HG02763 (cell line): ENCODE data around the gene WFDC12.

Experiments used
- ATAC-seq: cut with Tn5 transposase; IDR thresholded peaks from one replicate; pipeline ENCODE4 v1.9.1; 2021; ENCODE audit warnings: mild to moderate bottlenecking, moderate library complexity; ENCODE audit not compliant: unreplicated experiment

WFDC12 gene

DNA sequence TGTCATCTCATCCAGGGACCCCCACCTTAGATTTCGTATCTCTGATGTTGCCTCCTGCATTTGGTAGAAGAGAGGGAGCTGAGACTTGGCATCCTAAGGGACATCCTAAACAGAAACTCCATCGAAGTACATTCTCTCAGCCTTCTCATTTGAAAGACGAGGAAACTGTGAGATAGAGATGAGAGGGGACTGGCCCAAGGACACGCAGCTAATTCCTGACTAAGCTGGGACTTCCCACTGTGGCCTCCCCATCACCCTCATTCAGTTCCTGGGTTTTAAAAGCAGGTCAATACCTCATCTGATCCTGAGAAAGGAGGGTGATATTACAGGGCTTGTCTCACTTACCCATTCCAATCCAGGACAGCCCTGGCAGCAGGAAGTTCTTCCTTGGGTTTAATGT lies 8.4 kb downstream of the WFDC12 start:
- no peak for ATAC-seq

- no peak for ATAC-seq
Observed at GRCh38 chr20:45115386-45115774, 8.9 kb downstream of the WFDC12 start.

GRCh38 chr20:45114465-45115385 lies 9.5 kb downstream of the WFDC12 start, which contains the start of gene WFDC5:
Gene WFDC5, minus strand, starts transcription at chr20:45115174. Its CDS starts 91 bp downstream, at chr20:45115083.
- ATAC-seq, result no peak

GRCh38 chr20:45113865-45114264 lies 10.4 kb downstream of the WFDC12 start:
- ATAC-seq, result no peak

GRCh38 chr20:45112754-45113153 lies 11.5 kb downstream of the WFDC12 start:
- ATAC-seq, result no peak

DNA sequence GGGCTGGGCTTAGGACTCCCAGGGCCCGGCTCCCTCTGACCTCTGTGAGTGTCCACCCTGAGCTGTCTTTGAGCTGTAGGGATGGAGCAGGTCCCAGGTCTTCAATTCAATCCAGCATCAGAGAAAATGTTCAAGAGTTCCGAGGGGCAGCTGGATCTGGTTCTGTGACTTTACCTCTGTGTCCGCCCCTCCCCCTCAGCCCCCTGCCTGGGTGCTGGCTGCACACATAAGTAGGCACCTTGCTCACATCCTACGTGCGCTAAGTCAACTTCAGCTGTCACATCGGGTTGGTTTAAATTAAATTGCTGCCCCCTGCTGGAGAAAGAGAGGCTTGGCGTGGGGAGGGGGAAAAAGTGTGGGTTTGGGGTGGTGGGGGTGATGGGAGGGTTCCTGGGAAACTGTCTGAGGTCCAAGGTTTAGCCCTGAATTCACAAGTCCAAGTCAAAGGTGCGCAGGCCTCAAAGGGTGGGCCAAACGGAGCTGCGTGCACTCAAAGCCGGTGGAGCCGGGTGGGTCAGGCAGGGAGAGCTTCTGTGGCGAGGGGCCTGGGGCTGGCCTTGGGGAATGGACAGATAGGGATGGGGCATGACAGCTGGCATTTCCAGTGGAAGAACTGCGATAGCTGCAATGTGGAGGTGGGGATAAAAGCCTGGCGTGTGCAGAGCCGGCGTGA lies 12.3 kb downstream of the WFDC12 start:
- no peak for ATAC-seq

DNA sequence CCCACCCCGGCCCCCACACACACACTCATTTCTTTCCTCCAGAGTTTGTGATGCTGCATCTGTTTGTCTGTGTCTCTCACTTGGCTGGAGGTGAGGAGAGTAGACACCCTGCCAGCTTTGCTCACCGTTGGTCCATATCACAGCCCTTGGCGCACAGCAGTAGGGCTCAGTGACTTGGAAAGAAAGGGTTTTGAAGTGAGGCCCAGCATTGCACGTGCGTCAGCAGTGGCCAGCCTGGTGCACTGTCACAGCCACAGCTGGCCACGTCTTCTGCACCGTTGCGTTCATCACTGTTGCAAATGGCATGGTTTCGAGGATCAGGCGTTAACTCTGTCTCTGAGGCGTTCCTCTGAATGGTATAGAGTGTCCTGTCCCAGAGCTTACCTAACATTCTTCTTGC lies 13.0 kb downstream of the WFDC12 start:
- ATAC-seq, result no peak

DNA sequence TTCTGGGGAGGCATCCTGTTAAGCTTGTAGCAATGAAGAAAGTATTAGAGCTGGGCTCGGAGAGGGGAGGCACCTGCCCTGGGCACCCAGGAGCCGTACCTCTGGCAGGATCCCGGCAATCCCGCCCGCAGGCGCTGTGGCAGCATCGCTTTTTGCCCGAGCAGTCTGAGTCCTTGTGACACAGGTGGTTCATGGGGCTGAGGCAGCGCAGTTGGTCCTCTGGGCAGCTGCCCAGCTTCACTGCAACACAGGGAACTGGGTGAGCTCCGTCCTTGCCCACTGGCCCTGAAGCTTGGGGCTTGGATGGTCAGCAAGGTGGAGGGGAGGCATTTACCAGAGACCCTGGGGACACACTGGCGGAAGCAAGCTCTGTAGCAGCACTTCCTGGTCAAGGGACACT lies 14.0 kb downstream of the WFDC12 start:
- no peak for ATAC-seq

DNA sequence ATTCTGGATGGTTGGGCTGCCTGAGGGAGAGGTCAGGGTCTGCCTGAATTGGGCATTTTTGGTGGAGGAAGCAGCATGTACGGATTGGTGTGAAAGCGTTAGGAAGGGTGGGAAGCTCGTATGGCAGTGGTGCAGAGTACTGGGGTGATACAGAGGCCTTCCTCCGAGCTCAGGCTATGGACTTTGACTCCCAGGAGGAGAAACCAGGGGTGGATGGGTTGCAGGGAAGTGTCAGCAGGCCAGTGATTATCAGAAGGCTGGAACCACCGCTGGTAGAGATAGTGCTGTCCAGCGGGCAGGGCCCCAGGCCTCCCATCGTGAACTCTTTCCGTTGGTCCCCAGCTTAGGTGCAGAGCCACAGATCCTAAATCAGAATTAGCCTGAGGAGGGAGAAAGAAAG lies 14.6 kb downstream of the WFDC12 start:
- ATAC-seq, result no peak

- ATAC-seq, result no peak
Observed at GRCh38 chr20:45105317-45105716, 18.9 kb downstream of the WFDC12 start.

DNA sequence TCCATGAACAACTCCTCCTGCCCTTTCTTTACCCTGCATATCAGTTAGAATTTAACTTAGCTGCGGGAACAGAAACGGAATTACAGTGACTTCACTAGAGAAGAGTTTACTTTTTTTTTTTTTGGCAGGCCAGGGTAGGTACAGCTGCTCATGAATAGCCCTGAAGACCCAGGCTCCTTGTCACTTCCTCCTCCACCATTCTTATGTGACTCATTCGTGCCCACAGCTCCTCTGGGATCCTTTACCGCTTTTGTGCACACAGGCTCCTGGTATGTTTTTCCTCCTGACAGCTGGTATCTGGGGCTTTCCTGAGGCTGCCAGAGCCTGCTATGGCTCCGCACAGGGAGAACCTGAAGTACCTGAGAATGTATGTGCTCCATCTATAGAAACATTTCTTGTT lies 19.5 kb downstream of the WFDC12 start:
- no peak for ATAC-seq

- ATAC-seq, result no peak
Observed at GRCh38 chr20:45103072-45103471, 21.2 kb downstream of the WFDC12 start.

GRCh38 chr20:45101333-45101850 lies 22.9 kb downstream of the WFDC12 start:
- no peak for ATAC-seq

GRCh38 chr20:45100563-45101245 lies 23.6 kb downstream of the WFDC12 start, which contains the start of gene KCNS1:
Gene KCNS1, minus strand, starts transcription at chr20:45101127. Its CDS starts 1,891 bp downstream, at chr20:45099236.
- no peak for ATAC-seq

DNA sequence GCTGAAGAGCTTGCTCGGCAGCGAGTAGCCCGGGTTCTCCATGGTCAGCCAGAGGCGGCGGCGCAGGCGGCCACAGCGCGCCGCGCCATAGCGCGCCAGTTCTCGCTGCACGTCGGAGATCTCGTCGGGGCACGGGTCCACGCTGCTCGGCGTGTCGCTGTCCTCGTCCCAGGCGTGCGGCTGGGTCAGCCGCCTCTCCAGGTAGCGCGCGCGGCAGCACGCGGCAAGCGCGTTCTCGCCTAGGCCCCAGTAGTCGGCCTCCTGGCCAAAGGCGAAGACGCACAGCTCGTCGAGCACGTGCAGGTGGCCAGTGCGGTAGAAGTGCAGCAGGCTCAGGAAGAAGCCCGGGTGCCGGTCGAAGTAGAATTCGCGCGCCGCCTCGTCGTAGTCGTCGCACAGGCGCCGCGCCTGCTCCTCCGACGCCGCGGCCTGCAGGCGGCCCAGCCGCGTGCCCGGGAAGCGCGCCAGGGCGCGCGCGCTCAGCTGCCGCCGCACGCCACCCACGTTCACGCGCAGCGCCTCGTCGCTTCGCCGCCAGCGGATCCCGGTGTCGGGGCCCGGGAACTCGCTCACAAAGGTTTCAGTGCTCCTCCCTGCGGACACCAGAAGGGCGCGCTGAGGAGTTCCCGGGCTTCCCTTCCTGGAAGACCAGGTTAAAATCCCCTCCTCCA lies 26.0 kb downstream of the WFDC12 start:
- ATAC-seq, result no peak

GRCh38 chr20:45097485-45098102 lies 26.7 kb downstream of the WFDC12 start:
- ATAC-seq, result no peak

- ATAC-seq, result no peak
Observed at GRCh38 chr20:45096781-45097180, 27.5 kb downstream of the WFDC12 start.

GRCh38 chr20:45095805-45096238 lies 28.4 kb downstream of the WFDC12 start:
- no peak for ATAC-seq

DNA sequence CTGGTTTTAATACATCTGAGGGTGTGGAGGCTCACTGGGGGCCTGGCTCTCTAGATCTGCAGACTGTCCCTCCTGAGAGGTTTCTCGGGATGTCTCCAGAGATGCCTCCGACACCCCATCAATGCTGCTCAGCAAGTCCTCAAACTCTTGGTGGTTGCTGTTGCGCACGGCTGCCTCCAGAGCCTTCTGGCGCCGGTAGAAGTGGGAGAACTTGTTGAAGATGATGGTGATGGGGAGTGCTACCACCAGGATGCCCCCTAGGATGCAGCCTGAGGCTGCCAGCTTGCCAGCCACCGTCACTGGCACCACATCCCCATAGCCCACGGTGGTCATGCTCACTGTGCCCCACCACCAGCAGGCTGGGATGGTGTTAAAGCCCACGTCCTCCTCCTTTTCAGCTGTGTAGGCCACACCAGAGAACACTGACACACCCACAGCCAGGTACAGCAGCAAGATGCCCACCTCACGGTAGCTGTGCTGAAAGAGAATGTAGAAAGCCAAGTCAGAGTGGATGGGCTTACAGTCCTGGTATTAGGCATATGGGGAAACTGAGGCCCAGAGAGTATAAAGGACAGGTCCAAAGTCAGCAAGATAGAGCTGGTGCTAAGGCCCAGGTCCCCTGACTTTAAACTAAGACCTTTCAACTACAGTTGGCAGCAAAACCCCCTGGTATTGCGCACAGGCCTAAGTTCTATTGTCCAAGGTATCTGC lies 29.2 kb downstream of the WFDC12 start:
- ATAC-seq, result no peak

DNA sequence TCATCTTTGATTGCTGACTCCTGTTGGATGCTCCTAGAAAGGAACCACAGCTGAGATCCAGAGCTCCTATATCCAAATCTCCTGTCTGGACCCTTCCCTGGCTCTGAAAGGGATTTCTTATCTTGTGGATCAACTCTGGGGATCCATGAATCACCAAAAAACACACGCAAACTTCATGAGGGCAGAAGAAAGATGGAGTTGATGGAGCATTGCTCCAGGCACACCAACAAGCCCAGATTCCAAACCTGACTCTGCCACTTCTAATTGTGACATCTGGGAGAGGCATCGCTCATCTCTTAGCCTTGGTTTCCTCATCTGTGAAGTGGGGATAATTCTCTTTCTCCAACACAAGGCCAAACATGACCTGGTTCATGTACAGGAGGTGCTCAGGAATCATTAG lies 30.1 kb downstream of the WFDC12 start:
- ATAC-seq, result no peak
